Smooth muscle cell (in vitro differentiated cells): ENCODE results near the gene C5orf58. TPM values are rescaled to one million over a fixed set of nuclear protein-coding genes. Genes with fewer than 3 reads are reported as not detected.

Source experiments
- DNase-seq: peaks from one replicate; lab custom pipeline; 2025; ENCODE audit not compliant: unreplicated experiment; lab: John Stamatoyannopoulos, UW
- H2AFZ ChIP-seq: fragments of 200-600 bp; sonication (generic); 2 replicates; pipeline ENCODE4 v1.6.0; 2016; ENCODE audit warnings: antibody characterized with exemption, low read depth, mild to moderate bottlenecking
- H3F3A ChIP-seq: fragments of 200-600 bp; sonication (generic); 2 replicates; pipeline ENCODE4 v1.6.0; 2017; ENCODE audit warnings: antibody characterized with exemption, low read depth
- H3K27ac ChIP-seq: fragments of 200-600 bp; sonication (generic); 2 replicates; pipeline ENCODE4 v1.5.1; 2016; ENCODE audit warnings: low read depth, mild to moderate bottlenecking
- H3K27me3 ChIP-seq: fragments of 200-600 bp; sonication (generic); 2 replicates; pipeline ENCODE4 v1.6.1; 2016; ENCODE audit warnings: low read depth, mild to moderate bottlenecking
- H3K36me3 ChIP-seq: fragments of 200-600 bp; sonication (generic); 2 replicates; pipeline ENCODE4 v1.5.1; 2016; ENCODE audit warnings: low read depth
- H3K4me1 ChIP-seq: fragments of 200-600 bp; sonication (generic); 2 replicates; pipeline ENCODE4 v1.5.1; 2016; ENCODE audit warnings: low read depth
- H3K4me2 ChIP-seq: fragments of 200-600 bp; sonication (generic); 2 replicates; pipeline ENCODE4 v1.6.0; 2016; ENCODE audit warnings: mild to moderate bottlenecking
- H3K4me3 ChIP-seq: fragments of 200-600 bp; sonication (generic); 2 replicates; pipeline ENCODE4 v1.5.1; 2016; ENCODE audit warnings: mild to moderate bottlenecking
- H3K79me2 ChIP-seq: fragments of 200-600 bp; sonication (generic); 2 replicates; pipeline ENCODE4 v1.6.0; 2016; ENCODE audit warnings: low read depth, mild to moderate bottlenecking
- H3K9ac ChIP-seq: fragments of 200-600 bp; sonication (generic); 2 replicates; pipeline ENCODE4 v1.6.0; 2016; ENCODE audit warnings: low read depth
- H3K9me3 ChIP-seq: fragments of 200-600 bp; sonication (generic); replicated peaks from 2 replicates; pipeline ENCODE4 v1.5.1; 2016; ENCODE audit warnings: low read depth
- H4K20me1 ChIP-seq: fragments of 200-600 bp; sonication (generic); 2 replicates; pipeline ENCODE4 v1.6.0; 2016; ENCODE audit warnings: low read depth
- WGBS: methylation state at CpG from one replicate; pipeline ENCODE4 v1.1.7; 2016; ENCODE audit warnings: low lambda C conversion rate; 5-methylcytosine and 5-hydroxymethylcytosine counted together
- polyA plus RNA-seq: library from polyadenylated mRNA; unstranded; fragments of >200 nt; fragmentation: Nextera tagmentation; extraction: Ambion mirVana; gene quantifications from 2 replicates; pipeline ENCODE4 v1.2.1, GENCODE V29; 2016
- total RNA-seq: library from RNA; depleted of rRNA; stranded (reverse); fragments of >200 nt; gene quantifications from 2 replicates; pipeline ENCODE4 v1.2.3, GENCODE V29; 2014
- TF ChIP-seq, protein P1 (sequence below): fragments of 200-600 bp; sonication (generic); IDR thresholded peaks from 2 replicates; pipeline ENCODE4 v1.5.1; 2017; ENCODE audit warnings: borderline replicate concordance, mild to moderate bottlenecking, antibody characterized with exemption; ENCODE audit not compliant: insufficient read depth, poor library complexity, severe bottlenecking

Gene C5orf58
- total and polyA plus RNA-seq, 2 experiments from 2014 or later = not detected

DNA sequence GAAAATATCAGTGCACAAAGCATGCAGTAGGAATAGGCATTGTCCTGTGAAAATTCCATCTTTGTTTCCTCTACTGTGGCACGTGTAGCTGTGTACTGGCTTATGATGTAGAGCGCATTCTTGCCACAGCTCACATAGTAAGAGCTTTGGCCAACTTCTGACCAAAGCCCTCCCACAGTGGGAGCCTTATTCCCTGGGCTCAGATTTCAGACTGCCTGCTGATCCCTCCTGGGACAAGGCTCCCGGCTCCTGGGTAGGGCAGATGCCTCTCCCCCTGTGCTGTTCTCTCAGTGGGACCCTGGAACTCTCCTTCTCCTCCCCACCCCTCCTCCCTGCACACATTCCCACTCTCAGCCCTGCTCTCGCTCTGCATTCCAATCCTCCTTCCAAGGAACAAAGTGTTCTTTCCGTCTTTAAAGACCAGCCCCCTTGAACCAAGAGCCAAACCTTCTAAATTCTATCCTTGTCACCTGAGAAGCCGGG, 47.3 kb downstream of the C5orf58 start:
- 56% methylated on average over 6 of the region's 6 CpGs for WGBS
- Histone ChIP-seq H2AFZ (no peak overlapping the region), H3K4me2 (no peak overlapping the region), H3K79me2 (no peaks in the 10 kb centered on the region), H3F3A (no peaks in the 10 kb centered on the region), H3K36me3 (no peaks in the 10 kb centered on the region), H3K4me1 (peaks cover 19% of the 10 kb centered on the region), H3K27ac (no peak overlapping the region), H3K9me3 (no peaks in the 10 kb centered on the region), H3K4me3 (no peak overlapping the region), H4K20me1 (no peaks in the 10 kb centered on the region), H3K9ac (no peak overlapping the region), H3K27me3 (no peaks in the 10 kb centered on the region)
- DNase-seq = no peak
- TF ChIP-seq, protein P1, sequence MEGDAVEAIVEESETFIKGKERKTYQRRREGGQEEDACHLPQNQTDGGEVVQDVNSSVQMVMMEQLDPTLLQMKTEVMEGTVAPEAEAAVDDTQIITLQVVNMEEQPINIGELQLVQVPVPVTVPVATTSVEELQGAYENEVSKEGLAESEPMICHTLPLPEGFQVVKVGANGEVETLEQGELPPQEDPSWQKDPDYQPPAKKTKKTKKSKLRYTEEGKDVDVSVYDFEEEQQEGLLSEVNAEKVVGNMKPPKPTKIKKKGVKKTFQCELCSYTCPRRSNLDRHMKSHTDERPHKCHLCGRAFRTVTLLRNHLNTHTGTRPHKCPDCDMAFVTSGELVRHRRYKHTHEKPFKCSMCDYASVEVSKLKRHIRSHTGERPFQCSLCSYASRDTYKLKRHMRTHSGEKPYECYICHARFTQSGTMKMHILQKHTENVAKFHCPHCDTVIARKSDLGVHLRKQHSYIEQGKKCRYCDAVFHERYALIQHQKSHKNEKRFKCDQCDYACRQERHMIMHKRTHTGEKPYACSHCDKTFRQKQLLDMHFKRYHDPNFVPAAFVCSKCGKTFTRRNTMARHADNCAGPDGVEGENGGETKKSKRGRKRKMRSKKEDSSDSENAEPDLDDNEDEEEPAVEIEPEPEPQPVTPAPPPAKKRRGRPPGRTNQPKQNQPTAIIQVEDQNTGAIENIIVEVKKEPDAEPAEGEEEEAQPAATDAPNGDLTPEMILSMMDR = no peak

DNA sequence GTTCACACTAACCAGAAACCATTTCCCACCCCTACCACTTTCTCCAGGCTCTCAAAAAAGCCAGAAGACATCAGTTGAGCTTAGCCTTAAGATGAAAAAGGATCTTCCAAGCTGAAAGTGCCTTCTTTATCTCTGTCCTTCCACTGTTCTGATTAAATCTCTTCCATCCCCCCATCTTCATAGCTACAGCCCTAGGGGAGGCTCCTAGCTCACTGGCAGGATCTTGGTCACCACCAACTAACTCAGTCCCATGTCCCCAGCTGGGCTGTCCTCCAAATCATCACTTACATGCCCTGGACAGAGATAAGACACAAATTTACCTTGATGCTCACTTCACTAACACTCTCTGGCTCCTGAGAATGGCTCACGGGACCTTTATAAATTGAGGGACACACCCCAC, 50.5 kb downstream of the C5orf58 start:
- H3K9ac ChIP-seq = no peak overlapping the region
- no peaks in the 10 kb centered on the region for H3F3A ChIP-seq
- H3K4me2 ChIP-seq = no peak overlapping the region
- 88% methylated on average over 1 of the region's 1 CpG for WGBS
- peaks cover 19% of the 10 kb centered on the region for H3K4me1 ChIP-seq
- no peaks in the 10 kb centered on the region for H4K20me1 ChIP-seq
- no peak overlapping the region for H3K27ac ChIP-seq
- H2AFZ ChIP-seq = no peak overlapping the region
- no peaks in the 10 kb centered on the region for H3K27me3 ChIP-seq
- H3K4me3 ChIP-seq = no peak overlapping the region
- no peak for DNase-seq
- no peaks in the 10 kb centered on the region for H3K36me3 ChIP-seq
- no peaks in the 10 kb centered on the region for H3K9me3 ChIP-seq
- TF ChIP-seq, protein P1 = no peak
- no peaks in the 10 kb centered on the region for H3K79me2 ChIP-seq

DNA sequence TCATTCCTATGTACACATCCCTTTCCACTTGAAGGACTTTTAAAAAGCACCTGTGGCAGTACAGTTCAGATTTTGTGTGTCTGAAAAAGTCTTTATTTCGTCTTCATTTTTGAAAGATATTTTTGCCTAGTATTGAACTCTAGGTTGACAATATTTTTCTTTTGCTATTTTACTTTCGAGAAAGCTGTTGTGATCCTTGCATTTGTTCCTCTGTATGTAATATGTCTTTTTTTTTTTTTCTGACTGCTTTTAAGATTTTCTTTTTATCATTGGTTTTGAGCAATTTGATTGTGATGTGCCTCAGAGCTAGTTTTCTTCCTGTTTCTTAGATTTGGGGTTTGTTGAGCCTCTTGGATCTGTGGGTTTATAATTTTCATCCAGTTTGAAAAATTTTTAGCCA, 51.4 kb downstream of the C5orf58 start:
- no peak overlapping the region for H3K9ac ChIP-seq
- TF ChIP-seq, protein P1 = no peak
- no peaks in the 10 kb centered on the region for H3K9me3 ChIP-seq
- H3K4me3 ChIP-seq = no peak overlapping the region
- 85% methylated on average over 2 of the region's 2 CpGs for WGBS
- no peak overlapping the region for H3K27ac ChIP-seq
- H3F3A ChIP-seq = no peaks in the 10 kb centered on the region
- no peaks in the 10 kb centered on the region for H3K79me2 ChIP-seq
- H2AFZ ChIP-seq = no peak overlapping the region
- H4K20me1 ChIP-seq = no peaks in the 10 kb centered on the region
- H3K4me1 ChIP-seq = peaks cover 11% of the 10 kb centered on the region
- no peaks in the 10 kb centered on the region for H3K27me3 ChIP-seq
- no peak for DNase-seq
- H3K36me3 ChIP-seq = no peaks in the 10 kb centered on the region
- no peak overlapping the region for H3K4me2 ChIP-seq

DNA sequence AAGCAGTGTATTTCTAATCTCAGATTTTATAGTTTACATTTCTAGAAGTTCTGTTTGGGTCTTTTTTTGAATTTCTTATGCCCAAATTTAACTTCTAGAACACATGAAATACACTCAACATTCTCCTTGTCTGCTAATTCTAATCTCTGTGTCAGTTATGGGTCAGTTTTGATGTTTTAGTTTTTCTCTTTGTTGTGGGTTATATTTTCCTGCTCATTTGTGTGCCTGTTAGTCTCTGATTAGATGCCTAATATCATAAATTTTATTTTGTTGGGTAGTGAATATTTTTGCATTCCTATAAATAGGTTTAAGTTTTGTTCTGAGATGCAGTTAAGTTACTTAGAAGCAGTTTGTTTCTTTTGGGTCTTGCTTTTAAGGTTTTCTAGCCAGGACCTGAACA, 52.4 kb downstream of the C5orf58 start:
- Histone ChIP-seq H3K27me3 (no peaks in the 10 kb centered on the region), H3K27ac (no peak overlapping the region), H4K20me1 (no peaks in the 10 kb centered on the region), H3F3A (no peaks in the 10 kb centered on the region), H2AFZ (no peak overlapping the region), H3K9ac (no peak overlapping the region), H3K36me3 (no peaks in the 10 kb centered on the region), H3K9me3 (no peaks in the 10 kb centered on the region), H3K4me2 (no peak overlapping the region), H3K4me3 (no peak overlapping the region), H3K79me2 (no peaks in the 10 kb centered on the region), H3K4me1 (peaks cover 4% of the 10 kb centered on the region)
- DNase-seq = no peak
- TF ChIP-seq, protein P1 = no peak
